ENCODE results near the gene CDH1. TPM values are rescaled to one million over a fixed set of nuclear protein-coding genes. Genes with fewer than 3 reads are reported as not detected.

The CDH1 gene
- total and polyA plus RNA-seq, 2 experiments from 2014 or later, result 64.1 to 142 TPM

GRCh38 chr16:68857479-68857878, 120.4 kb downstream of the CDH1 start:
- DNase-seq (ENCODE audit: low spot score) (no peak), ATAC-seq (no peak)
- Mint-ChIP-seq H3K27ac (no peak overlapping the region), H3K4me3 (no peak overlapping the region), H3K27me3 (ENCODE audit: insufficient read depth, low read depth, poor library complexity) (peaks cover 5% of the 10 kb centered on the region), H3K36me3 (ENCODE audit: low read depth) (peaks cover 3% of the 10 kb centered on the region; the same call in 1 of the 3 replicates), H3K4me1 (peaks cover 11% of the 10 kb centered on the region), H3K9me3 (peaks cover 10% of the 10 kb centered on the region; the same call in 2 of the 3 replicates)
- TF ChIP-seq CTCF (conservative IDR thresholded peaks at IDR 0.05; ENCODE audit: low read depth in 2 of 2) (no peak), ZNF462 (CRISPR knock-in tag; IDR thresholded peaks at IDR 0.05) (no peak), ZNF331 (CRISPR knock-in tag; IDR thresholded peaks at IDR 0.05; ENCODE audit: low read depth) (no peak), ZNF114 (CRISPR knock-in tag; IDR thresholded peaks at IDR 0.05) (no peak), EZH2 (IDR thresholded peaks at IDR 0.05; ENCODE audit: low read depth, unreplicated experiment) (no peak), NANOG (IDR thresholded peaks at IDR 0.05; ENCODE audit: borderline replicate concordance) (no peak), JUNB (IDR thresholded peaks at IDR 0.05; ENCODE audit: unreplicated experiment) (no peak), CREB1 (CRISPR knock-in tag; IDR thresholded peaks at IDR 0.05; ENCODE audit: low read depth) (no peak), POLR2AphosphoS5 (IDR thresholded peaks at IDR 0.05; ENCODE audit: low read depth) (no peak), REST (IDR thresholded peaks at IDR 0.05; ENCODE audit: unreplicated experiment) (no peak), EZH2phosphoT487 (IDR thresholded peaks at IDR 0.05; ENCODE audit: unreplicated experiment) (no peak), STAT1 (IDR thresholded peaks at IDR 0.05; ENCODE audit: unreplicated experiment) (no peak), ETS1 (IDR thresholded peaks at IDR 0.05) (no peak)
- Histone ChIP-seq H2AFZ (no peak overlapping the region), H3K27ac (ENCODE audit: low read depth) (no peak overlapping the region), H3K36me3 (ENCODE audit: insufficient read depth) (no peaks in the 10 kb centered on the region), H3F3A (replicated peaks; ENCODE audit: low read depth) (no peaks in the 10 kb centered on the region), H3K27me3 (ENCODE audit: insufficient read depth) (no peaks in the 10 kb centered on the region), H3K79me2 (replicated peaks; ENCODE audit: insufficient read depth) (no peaks in the 10 kb centered on the region; the same call in 1 of the 2 replicates), H3K9me2 (ENCODE audit: insufficient read depth) (no peaks in the 10 kb centered on the region), H3K4me3 (no peak overlapping the region), H3K4me2 (no peak overlapping the region), H3K4me1 (ENCODE audit: insufficient read depth) (peaks cover 6% of the 10 kb centered on the region; the same call in 1 of the 2 replicates), H4K20me1 (replicated peaks; ENCODE audit: insufficient read depth) (no peaks in the 10 kb centered on the region; the same call in 1 of the 2 replicates)

Measured in GM23338 (cell line).